Medulla oblongata (tissue), 1 donor: Measurements from ENCODE around the gene CAPZB.

ENCODE experiments used
- DNase-seq: peaks from one replicate; pipeline ENCODE4 v3.0.0-alpha.2; 2015; ENCODE audit errors: extremely low spot score

The CAPZB gene

DNA sequence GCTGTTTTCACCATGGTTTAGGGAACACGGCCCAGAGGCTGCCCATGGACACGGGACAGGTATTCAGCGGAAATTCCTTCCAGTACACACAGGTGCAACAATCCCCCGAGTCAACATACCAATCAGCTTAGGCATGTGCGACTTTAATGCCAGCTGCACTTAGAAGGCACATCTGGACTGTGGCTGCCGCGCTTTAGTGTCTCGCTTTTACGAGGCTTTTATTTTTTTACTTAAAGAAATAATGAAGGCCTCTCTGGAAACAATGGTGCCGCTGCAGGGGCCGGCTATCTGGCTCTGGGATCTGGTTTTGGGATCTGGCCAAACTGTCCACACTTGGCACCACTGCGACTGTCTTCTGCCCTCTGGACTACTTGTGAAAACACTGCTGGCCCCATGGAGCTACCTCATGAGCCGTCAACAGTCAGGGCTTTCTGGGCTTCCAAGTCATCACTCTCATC lies 117.7 kb downstream of the CAPZB start:
- DNase-seq = no peak

DNA sequence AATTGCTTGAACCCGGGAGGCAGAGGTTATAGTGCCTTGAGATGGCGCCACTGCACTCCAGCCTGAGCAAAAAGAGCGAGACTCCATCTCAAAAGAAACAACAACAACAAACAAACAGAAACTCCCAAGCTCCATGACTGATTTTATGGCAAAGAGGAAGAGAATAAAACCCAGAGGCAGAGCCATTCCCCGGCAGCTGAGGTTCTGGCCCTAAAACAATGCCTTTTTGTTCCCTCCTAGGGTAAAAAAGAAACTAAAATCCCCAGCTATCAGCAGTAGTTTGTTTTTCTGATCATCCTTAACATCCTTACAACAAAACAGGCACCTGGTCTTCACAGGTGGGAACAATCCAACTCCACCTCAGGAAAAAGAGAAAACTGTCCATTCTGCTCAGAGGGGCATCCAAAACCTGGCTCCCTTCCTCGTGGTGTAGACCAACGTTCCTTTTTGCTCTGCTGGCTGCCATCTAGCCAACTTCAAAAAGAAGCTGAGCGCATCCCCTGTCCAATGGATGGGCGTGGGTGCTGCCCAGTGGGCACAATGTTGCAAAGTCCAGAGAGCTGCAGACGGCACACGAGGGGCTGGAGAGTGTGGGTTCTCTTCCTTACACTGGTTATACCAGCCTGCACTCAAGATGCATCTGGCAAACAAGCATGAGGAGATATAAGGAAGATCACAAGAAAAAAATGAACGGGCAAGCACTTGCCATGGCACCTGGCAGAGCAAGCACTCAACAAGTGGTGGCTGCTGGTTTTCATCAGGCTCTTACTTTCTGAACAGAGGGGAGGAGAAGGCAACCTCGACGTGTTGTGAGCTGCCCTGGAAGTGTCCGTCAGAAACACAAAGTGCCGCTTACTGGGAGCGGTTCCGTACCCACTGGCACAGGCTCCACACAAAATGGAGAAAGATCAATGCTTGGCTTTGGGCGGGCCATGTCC lies 118.5 kb downstream of the CAPZB start:
- peak; percentile 63 for DNase-seq

DNA sequence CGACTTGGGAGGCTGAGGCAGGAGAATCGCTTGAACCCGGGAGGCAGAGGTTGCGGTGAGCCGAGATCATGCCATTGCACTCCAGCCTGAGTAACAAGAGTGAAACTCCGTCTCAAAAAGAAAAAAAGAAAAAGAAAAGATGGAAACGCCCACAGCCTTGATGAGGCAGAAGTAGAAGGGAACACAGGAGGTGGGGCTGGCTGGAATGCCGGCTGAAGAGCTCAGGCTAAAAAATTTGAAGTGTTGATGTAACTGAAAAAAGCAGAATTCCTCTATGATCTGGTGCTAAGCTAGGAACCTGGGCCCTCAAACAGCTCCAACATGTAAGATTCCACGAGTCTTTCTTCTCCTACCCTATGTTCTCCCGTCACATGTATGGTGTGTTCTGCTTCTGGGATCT lies 119.6 kb downstream of the CAPZB start:
- DNase-seq = no peak

DNA sequence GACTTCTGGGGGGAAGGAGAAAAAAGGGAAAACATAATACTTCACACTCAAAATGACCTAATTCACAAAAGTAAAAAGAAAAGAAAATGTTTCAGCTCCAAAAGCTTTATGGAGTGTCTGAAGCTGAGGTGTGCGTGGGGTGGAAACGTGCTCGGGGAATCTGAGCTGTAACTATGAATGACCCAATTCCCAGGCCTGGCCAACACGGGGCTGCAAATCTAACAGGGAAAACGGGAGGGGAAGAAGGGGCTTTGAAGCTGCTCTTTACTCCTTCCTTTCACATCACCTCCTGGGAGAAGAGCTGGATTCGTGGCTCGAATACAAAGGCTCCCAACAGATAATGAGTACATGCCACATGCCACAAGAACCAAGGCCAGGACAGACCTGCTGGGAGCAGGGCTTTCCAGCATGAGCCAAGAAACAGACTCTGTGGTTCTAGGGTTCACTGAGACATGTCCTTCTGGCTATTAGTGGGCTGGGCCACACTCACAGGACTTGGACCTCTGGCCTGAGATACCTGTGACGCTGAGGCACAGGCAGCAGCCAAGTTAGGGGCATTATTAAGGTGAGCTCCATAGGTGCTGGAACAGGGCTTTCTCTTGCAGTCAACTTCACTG lies 121.7 kb downstream of the CAPZB start:
- no peak for DNase-seq

DNA sequence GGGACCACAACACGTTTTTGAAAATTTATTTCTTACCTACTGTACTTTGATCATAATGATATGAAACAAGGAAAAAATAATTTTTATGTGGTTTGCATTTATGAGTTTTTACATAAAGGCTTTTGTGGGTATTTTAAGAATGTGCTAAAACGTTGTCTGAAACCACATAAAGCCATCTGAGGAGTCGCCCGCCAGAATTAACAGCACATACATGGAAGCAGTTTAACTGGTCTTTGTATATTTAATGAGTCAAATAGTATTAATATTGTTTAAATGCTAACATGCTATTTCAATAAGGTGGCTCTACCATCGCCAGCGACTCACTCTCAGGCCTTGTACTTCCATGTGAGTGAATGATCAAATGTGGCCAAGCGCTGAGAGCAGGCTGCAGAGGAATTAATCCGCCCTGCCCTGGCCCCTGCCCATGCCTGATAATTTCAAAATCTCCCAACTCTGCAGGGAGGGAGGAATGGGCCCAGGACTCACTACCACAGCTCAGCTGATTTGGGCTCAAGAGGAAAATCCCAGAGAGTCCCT lies 123.7 kb downstream of the CAPZB start:
- DNase-seq = no peak

DNA sequence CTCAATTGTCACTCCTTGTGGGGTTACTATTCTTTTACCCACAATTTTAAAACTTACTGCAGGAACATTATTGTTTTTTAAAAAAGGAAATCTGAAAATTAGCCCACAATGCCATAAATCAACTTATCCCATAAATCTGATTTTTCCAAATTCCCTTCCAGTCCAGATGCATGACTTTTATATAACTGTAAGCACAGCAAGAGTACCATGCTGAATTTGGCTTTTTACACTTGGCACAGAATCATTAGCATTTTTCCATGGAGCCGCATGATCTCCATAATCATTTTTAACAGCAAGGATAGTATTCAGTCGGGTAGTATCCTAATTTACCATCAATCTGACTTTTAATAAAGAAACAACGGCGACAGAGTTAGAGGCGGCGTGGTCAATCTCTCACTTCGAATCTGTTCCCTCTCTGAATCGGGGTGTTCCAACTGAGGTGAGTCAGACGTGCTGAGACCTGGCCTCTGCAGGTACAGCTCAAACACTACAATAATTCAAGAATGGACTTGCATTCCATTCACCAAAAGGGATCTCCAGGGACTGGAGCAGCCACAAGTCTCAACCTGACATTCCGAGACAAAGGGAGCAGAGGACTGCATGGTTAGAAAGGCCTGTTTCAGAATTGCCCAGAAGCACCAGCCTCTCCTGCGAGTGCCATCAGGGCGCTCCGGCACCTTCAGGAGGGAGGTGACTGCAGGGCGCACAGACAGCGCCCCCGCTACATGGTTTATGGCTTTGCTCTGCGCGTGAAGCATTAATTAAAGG lies 124.3 kb downstream of the CAPZB start:
- DNase-seq = no peak

DNA sequence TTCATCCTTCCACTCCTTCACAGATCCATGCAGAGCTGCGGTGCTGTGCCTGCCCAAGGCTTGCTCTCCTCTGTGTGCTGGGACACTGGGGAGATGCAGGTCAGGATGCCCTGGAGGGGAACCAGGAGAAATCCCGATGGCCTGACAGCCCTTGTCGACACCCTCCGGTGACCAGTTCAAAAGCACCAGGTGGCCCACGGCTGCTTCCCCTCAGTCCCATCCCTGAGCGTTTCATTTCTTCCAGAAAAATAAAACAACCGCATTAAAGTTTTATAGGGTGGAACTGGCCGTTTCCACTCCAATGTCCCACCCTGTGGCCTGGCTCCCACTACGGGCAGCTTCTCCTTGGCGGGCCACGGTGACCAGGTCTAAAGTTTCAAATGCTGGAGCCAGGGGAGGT lies 124.9 kb downstream of the CAPZB start:
- DNase-seq = no peak

DNA sequence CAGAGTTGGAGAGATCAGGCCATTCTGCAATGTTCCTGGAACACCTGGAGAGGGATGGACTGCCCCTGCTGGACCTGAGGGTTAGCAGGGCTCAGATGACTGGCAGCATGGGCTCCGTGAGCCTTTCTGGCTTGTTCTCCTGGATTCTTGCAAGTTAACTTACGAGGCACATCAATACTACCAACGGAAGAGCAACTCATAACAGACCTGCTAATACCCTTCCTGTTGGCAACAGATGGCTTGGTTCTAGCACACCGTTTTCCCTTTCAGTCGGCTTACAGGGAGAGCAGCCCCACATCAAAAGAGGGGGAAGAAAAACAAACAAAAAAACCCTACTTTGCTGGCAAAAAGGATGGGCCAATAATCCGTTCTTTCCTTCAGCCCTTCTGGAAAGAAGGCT lies 125.3 kb downstream of the CAPZB start:
- no peak for DNase-seq

DNA sequence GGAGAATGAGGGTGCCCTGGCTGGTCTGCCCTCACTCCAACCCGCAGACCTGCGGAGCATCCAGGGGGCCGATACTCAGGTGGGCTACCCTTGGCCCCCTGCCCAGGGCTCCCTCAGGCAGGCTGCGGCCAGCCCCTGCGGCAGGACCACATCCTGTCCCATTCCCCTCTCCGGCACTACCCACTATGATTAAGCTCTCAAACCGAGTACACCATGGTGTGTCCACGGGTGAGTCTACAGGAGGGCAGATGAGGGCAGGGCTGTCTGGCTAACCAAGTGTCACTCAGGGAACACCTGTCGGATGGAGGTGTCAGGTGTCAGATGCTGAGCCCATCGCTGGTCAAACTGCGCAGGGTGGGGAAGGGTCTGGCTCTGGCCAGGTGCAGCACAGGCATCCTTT lies 126.0 kb downstream of the CAPZB start:
- DNase-seq = no peak

DNA sequence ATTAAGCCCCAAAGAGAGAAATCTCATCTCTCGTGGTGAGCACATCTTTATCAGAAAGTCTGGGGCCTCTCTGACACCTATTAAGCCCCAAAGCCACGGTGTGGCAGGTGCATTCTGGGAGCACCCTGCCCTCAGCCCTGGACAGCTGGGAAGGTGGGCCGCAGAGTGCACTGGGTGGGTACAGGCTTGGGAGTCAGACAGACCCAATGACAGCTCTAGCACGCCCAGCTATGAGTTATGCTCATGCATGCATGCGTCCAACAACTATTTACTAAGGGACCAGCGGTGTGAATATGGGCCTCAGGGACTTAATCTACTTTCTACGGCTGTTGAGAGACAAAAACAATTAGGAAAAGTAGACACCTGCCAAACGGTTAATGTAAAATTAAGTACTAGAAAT lies 126.6 kb downstream of the CAPZB start:
- DNase-seq = no peak

DNA sequence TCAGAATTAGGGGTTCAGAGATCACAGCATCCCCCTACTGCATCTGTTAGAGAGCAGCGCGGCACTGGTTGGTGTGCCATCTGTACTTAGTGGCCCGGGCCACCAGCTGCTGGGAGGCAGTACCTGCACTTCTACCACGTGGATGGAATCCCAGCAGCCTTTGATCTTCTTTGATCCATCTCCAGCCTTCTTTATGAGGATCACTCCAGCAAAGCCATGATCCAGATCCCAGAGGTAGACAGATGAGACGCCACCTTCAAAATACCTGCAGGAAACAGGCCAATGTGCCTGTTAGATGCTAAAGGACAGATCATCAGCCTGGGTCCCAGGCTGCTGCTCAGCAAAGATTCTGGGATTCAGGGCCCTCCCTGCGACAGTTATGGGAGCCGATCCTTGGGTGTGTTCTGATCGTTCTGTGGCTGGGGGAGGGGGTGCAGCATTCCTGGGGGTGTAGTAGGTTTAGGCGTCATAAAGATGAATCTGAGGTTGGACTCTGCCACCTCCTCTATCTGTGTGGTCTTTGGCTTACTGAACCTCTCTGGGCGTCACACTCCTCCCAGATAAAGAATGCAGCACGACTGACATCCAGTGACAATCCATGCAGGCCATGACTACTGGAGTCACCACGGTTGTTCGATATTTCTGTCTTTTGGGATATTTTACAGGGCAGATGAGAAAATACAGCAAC lies 127.9 kb downstream of the CAPZB start:
- no peak for DNase-seq

DNA sequence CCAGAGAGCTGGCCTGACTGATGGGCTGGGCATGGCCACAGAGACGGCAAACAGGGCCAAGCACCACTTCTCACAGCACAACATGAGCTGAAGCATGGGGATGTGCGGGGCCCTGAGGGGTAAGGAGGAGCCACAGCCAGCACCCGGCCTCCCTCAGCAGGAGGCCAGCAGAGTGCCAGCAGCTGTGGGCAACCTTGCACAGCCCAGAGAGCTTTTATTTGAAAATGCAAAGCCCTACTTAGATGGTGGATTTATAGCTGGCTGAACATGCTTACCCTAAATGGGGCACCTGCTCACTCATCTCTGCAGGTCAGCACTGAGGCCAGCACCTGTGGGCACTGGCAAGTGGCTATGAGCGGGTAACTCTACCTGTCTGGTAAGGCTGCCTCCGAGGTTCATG lies 129.1 kb downstream of the CAPZB start:
- no peak for DNase-seq

DNA sequence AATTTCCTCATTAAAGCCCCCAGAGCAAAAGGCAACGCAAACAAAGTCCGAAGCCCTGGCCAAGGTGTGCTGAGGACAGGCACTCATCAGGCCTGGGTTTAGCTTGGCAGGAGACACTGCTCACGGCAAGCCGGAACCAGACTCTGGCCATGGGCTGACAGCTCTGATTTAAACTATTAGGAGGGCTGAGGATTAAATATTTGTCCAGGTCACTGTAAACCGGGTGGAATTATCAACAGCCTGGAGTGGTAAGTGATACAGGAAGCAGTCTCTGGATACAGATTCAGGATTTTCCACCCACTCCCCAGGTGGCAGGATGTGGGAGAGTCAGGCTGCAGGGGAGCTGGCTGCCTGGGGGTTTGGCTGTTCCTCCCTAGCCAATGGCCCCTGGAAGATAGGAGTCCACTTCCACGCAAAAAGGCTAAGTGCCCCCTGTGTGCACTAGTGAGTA lies 130.8 kb downstream of the CAPZB start:
- DNase-seq = no peak

DNA sequence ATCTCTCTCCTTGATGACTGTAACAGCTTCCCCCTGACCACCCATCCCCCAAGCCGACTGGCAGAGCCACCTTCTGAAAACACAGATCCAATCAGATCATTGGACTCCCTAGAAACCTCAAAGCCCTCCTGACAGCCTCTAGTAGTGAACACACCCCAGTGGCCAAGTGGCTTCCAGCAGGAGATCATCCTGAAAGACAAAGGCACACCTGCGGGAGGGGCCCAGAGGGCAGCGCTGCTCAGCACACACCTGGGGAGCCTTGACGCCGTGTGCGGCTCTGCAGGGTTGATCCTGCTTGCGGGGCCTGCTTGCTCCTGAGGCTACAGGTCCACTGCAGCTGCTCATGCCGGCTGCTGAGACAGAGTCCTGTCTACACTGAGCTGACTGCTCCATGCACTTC lies 131.7 kb downstream of the CAPZB start:
- no peak for DNase-seq

DNA sequence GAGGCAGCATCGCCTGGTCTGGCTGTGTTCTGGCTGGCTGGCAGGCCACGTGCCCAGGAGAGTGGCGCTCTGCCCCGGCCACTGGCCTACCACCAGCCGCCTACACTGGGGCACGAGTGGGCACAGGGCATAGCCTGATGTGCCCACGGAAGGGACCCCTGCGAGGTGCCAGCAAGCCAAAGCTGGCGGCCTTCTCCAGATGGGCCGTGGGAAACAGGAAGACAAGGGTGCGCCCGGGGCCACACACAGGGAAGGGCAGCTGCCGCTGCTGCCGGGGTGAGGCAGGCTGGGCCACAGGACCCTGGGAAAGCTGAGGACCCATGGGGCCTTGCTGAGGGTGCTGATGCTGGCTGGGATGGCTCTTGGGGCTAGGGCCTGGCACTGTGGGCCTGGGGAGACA lies 132.5 kb downstream of the CAPZB start:
- DNase-seq = no peak

DNA sequence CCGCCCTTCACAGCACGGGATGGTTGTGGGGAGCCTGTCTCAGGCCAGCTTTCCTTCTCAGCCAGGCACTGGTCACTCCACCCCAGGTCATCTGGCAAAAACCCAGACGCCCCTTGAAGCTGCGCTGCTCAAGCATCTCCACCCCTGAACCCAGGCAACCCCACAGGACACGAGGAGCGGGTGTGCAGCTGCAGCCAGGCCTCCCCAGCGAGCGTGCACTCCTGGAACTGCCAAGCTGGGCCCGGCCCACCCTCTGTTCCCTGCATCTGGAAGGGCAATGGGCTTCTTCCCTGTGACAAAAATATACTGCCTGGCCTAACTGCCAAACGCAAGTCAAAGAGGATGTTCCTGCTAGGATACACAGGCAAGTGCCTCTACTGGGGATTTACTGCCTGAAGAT lies 133.5 kb downstream of the CAPZB start:
- no peak for DNase-seq

DNA sequence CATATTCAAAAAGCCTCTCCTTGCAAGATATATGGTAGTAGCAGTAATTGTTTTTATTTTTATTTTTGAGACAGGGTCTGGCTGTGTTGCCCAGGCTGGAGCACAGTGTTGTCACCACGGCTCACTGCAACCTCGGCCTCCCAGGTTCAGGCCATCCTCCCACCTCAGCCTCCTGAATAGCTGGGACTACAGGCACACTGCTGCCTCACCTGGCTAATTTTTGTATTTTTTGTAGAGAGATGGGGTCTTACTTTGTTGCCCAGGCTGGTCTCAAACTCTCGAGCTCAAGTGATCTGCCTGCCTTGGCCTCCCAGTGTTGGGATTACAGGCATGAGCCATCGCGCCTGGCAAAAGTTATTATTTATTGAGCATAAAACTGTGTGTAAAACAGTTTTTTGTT lies 134.8 kb downstream of the CAPZB start:
- no peak for DNase-seq

DNA sequence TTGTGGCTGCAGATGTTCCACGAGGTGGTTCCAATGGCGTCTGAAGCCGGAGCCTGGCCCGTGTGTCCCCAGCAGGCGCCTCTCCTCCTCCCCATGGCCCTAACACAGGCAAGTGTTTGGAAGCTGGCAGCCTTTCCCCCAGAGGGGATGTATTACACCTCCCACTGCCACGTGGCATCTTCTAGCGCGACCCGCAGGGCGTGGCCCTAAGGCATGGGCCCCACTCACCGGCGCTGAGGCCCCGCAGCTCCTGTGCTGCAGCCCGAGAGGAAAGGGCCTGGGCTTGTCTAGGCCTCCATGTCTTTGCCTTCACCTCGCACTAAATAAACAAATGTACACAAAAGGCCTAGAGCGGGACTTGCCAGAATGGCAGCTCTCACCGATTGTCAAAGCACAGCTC lies 135.3 kb downstream of the CAPZB start:
- no peak for DNase-seq

DNA sequence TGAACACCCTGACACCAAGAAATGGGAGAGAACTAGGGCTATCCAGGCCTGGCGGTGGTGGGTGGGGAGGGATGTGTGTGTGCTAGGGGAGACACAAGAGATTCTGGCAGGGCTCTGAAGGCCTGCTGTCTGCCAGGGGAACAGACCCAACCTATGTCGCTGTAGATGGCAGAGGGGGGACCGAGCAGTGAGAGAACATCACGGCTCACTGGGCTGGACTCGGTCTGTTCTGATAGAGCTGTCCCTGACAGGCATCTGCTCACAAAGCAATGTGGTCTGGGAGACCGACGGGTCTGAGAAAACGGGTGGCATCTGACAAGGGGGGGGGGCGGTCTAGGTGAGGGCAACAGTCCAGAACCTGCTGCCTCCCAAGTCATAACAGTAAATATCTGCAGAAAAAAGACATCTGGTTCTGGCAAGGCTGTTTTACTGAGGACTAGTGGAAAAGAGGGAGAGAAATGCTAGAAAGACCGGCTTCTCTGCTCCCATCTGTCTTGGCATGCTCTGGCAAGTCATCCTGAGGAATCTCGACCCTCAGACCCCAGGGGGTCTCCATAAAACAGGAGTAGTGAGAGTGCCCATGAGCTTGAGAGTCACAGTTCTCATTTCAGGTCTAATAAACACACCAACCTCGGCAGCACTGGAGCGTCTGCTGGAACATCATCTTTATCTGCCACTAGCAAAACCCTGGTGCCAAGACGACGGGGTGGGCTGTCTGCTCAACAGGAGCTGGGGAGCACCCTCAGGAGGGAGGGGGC lies 136.7 kb downstream of the CAPZB start:
- DNase-seq = no peak

DNA sequence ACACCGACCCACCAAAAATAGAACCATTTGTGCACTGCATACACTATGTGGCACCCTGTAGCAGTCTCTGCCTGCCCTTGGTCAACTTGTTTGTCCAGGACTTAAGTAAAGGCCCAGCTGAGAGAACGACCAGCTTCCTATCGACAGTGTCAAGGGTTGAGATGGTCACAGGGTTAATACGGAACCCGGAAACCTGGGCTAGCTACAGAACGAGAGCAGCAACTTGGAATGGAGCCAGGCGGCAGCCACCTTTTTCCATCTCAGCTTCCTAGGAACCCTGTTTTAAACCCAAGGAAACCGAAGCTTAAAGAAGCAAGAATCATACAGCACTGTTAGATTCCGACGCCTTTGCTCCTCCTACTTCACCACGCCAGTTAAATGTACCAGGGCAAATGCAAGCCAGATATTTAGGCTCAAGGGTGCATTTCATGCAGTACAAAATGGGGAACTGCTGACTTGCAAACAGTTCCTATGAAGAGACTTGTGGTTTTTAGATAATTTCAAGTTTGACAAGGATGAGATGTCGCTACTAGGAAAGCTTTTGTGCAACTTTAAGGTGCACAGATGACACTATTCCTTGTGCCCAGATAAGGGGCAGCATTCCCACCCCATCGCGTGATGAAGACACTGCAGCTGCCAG lies 137.7 kb downstream of the CAPZB start:
- DNase-seq = peak; percentile 46
